Choroid plexus epithelial cell (primary cell): ENCODE data around the gene LRRC72.

Source experiments
- DNase-seq: peaks from one replicate; pipeline ENCODE4 v3.0.0-alpha.2; 2010; ENCODE audit warnings: low read depth
- H3K4me3 ChIP-seq: 2 replicates; pipeline ENCODE4 v1.5.1; 2011; ENCODE audit warnings: low read depth, mild to moderate bottlenecking, control low read depth, low read length, moderate library complexity
- TF ChIP-seq, protein P1 (sequence below): conservative IDR thresholded peaks from 2 replicates; pipeline ENCODE4 v1.5.1; 2011; ENCODE audit warnings: low read depth, mild to moderate bottlenecking, control low read depth, inconsistent platforms, low read length, moderate library complexity

The LRRC72 gene

GRCh38 chr7:16546921-16547505, 20.4 kb downstream of the LRRC72 start:
- TF ChIP-seq, protein P1, sequence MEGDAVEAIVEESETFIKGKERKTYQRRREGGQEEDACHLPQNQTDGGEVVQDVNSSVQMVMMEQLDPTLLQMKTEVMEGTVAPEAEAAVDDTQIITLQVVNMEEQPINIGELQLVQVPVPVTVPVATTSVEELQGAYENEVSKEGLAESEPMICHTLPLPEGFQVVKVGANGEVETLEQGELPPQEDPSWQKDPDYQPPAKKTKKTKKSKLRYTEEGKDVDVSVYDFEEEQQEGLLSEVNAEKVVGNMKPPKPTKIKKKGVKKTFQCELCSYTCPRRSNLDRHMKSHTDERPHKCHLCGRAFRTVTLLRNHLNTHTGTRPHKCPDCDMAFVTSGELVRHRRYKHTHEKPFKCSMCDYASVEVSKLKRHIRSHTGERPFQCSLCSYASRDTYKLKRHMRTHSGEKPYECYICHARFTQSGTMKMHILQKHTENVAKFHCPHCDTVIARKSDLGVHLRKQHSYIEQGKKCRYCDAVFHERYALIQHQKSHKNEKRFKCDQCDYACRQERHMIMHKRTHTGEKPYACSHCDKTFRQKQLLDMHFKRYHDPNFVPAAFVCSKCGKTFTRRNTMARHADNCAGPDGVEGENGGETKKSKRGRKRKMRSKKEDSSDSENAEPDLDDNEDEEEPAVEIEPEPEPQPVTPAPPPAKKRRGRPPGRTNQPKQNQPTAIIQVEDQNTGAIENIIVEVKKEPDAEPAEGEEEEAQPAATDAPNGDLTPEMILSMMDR: no peak
- no peak for DNase-seq
- no peak overlapping the region for H3K4me3 ChIP-seq

- TF ChIP-seq, protein P1: no peak
Measured at GRCh38 chr7:16548428-16548827, 21.8 kb downstream of the LRRC72 start.

DNA sequence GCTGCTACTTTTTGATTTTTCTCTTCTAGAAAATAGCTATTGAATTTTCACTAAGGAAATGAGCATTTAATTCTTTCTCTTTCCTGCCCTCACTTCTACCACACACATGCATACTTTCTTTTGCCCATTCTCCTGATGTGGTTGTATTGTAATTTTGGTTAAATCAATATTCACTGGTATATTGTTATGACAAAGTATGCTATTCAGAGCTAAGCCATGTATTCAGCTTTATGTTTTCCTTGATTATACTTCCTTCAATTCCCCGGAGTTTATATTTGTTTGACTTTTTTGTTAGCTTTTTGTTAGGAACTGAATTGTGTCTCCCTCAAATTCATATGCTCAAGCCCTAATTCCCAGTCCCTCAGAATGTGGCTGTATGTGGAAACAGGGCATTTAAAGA, 24.0 kb downstream of the LRRC72 start:
- TF ChIP-seq, protein P1: no peak
- no peak overlapping the region for H3K4me3 ChIP-seq
- no peak for DNase-seq

More at GRCh38 chr7:16548428-16548827, 21.8 kb downstream of the LRRC72 start:
- DNase-seq: no peak
- no peak overlapping the region for H3K4me3 ChIP-seq

GRCh38 chr7:16554518-16555236, 28.1 kb downstream of the LRRC72 start:
- H3K4me3 ChIP-seq: no peak overlapping the region
- TF ChIP-seq, protein P1: no peak
- DNase-seq: no peak

- TF ChIP-seq, protein P1: no peak
- DNase-seq: no peak
- no peak overlapping the region for H3K4me3 ChIP-seq
Measured at GRCh38 chr7:16556359-16556758, 29.7 kb downstream of the LRRC72 start.

DNA sequence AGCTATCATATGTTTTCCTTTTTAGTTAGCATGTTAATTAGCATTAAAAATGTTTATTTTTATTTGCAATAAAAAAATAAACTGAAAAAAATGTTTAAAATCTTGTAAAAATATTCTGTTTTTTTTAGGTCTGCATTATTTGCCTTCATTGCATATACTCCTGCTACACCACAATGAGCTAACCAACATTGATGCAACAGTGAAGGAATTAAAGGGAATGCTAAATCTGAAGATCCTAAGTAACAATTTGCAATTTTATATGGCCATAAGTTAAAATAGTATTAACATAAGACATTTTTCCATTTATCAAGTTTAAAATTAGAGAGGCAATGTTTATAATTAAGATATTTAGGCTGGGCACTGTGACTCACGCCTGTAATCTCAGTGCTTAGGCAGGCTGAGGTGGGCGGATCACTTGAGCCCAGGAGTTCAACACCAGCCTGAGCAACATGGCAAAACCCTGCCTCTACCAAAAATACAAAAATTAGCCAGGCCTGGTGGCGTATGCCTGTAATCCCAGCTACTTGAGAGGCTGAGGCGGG, 32.2 kb downstream of the LRRC72 start:
- TF ChIP-seq, protein P1: no peak
- no peak overlapping the region for H3K4me3 ChIP-seq
- DNase-seq: no peak
